ENCODE data around the gene TDRD6.

TDRD6 gene

DNA sequence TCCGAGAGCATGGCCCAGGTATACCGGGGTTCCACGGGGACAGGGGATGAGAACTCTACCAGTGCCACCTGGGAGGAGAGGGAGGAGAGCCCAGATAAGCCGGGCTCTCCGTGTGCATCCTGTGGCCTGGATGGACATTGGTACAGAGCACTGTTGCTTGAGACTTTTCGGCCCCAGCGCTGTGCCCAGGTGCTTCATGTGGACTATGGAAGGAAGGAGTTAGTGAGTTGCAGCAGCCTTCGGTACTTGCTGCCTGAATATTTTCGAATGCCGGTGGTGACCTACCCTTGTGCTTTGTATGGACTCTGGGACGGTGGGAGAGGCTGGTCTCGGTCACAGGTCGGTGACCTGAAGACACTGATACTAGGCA lies 1.3 kb downstream of the TDRD6 start:
- no peak overlapping the region for H3K27ac ChIP-seq
- TF ChIP-seq ZFX (IDR thresholded peaks at IDR 0.05; ENCODE audit: borderline replicate concordance), result no peak
- TF ChIP-seq CTCF (IDR thresholded peaks at IDR 0.05), result no peak

- H3K27ac ChIP-seq, result no peak overlapping the region
- TF ChIP-seq CTCF (IDR thresholded peaks at IDR 0.05), result no peak
- no peak for TF ChIP-seq ZFX (IDR thresholded peaks at IDR 0.05; ENCODE audit: borderline replicate concordance)
Observed at GRCh38 chr6:46689657-46690056, 2.0 kb downstream of the TDRD6 start.

- TF ChIP-seq CTCF (IDR thresholded peaks at IDR 0.05) (no peak), ZFX (IDR thresholded peaks at IDR 0.05; ENCODE audit: borderline replicate concordance) (no peak)
- no peak overlapping the region for H3K27ac ChIP-seq
Observed at GRCh38 chr6:46690141-46690755, 2.6 kb downstream of the TDRD6 start.

DNA sequence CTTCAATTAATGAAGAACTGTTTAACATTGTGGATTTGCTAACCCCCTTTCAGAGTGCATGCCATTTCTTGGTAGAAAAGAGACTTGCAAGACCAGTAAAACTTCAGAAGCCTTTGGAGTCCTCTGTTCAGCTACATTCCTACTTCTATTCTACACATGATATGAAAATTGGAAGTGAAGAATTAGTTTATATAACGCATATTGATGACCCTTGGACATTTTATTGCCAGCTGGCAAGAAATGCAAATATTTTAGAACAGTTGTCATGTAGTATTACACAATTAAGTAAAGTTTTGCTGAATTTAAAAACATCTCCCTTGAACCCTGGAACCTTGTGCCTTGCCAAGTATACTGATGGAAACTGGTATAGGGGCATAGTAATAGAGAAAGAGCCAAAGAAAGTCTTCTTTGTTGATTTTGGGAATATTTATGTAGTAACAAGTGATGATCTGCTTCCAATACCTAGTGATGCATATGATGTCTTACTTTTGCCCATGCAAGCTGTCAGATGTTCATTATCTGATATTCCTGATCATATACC lies 3.3 kb downstream of the TDRD6 start:
- no peak overlapping the region for H3K27ac ChIP-seq
- TF ChIP-seq ZFX (IDR thresholded peaks at IDR 0.05; ENCODE audit: borderline replicate concordance) (no peak), CTCF (IDR thresholded peaks at IDR 0.05) (no peak)

DNA sequence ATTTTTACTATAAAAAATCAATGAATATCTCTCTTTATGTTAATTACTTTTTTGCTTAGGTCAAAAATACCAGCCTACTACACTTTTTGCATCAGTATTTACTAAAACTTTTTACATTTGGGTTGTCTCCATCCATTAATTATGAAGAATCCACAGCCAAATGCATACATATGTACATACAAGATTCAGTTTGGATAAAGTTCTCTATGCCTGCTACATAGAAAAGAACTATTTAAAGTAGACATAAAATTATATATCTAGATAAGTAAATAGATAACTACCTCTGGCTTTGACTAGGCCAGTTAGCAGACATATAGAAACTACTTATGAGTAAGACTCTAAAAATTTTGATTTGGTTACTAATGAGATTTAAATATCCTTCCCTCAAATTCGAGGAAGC lies 12.3 kb downstream of the TDRD6 start:
- no peak overlapping the region for H3K27ac ChIP-seq
- no peak for TF ChIP-seq ZFX (IDR thresholded peaks at IDR 0.05; ENCODE audit: borderline replicate concordance)
- no peak for TF ChIP-seq CTCF (IDR thresholded peaks at IDR 0.05)

DNA sequence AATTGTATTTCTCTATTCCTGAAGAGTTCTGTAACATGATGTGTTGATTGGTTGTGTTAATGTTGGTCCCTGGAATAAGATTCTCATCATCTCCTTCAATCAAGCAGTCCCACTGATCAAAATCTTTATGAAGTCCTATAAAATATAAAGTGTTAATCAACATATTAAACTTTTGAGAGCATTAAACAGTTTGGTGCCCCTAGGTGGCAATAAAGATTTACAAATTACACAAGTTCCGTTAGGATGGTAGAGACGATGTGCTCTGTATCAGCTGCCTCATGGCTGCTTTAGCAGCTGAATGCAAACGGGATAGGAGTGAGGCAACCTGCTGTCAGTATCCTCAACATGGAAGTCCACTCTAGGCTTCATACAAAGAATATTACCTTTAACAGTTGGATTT lies 16.9 kb downstream of the TDRD6 start:
- TF ChIP-seq ZFX (IDR thresholded peaks at IDR 0.05; ENCODE audit: borderline replicate concordance) (no peak), CTCF (IDR thresholded peaks at IDR 0.05) (peak; percentile 41)
- H3K27ac ChIP-seq, result no peak overlapping the region

DNA sequence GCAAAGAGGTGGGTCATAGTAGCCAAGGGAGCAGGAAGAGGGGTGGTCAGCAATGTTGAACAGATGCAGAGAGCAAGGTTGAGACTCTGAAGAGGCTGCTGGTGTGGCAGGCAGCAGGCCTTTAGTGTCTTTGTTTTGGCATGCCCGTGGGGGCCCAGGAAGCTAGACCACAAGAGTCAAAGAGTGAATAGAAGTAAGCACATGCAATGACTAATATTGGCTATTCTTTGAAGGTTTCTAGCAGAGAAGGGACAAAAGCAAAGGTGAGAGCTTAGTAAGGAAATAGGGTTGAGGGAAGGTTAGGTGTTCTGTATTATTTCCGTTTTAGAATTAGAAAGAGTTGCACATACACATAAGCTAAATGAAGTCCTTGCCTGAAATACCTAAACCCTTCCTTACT lies 18.8 kb downstream of the TDRD6 start:
- TF ChIP-seq ZFX (IDR thresholded peaks at IDR 0.05; ENCODE audit: borderline replicate concordance) (no peak), CTCF (IDR thresholded peaks at IDR 0.05) (no peak)
- H3K27ac ChIP-seq, result no peak overlapping the region
